ENCODE measurements around the gene FKBP3. TPM values are rescaled to one million over a fixed set of nuclear protein-coding genes. Genes with fewer than 3 reads are reported as not detected.
A peak's percentile ranks its signal among the peaks of the same experiment; 100 is the strongest.
"Not testable (repeated sequence)": the region's sequence is repeated elsewhere in the genome, so short reads cannot be mapped to it uniquely, and the experiment has no call there.

Gene FKBP3
- total RNA-seq, 6 experiments from 2014 or later, result 25.0 to 32.9 (median 27.2) TPM

DNA sequence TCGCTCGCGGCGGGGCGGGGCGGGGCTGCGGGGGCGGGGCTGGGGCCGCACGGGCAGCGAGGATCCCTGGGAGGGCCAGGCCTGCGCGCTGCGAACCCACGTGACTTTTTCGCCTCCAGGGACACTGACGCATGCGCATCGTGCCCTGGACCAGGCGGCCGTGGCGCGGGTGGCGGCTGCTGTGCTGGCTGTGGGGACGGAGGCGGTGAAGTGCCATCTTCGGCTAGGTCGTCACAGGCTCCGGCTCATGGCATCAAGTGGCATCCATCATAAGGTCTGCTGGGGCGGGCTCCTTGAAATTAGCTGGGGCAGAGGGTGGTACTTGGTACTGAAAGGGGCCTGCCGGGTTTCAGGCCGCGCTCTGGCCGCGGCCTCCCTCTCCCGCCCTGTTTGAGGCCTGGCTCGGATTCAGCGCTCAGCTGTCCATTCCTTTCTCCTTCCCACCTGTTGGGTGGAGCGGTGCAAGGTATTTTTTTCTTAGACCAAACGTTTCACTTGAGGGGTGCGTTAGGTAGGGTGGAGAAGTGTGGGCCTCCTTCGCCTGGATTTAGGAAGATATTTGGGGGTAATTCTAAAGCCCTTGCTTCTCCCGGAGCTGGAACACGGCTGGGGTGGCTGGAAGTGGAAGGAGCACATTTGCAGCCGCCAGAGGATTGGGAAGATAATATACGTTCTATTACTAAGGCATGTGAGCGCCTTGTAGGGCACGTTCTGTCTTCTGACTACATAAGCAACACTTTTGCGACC lies 50.1 kb downstream of the FKBP3 start, which contains the start of gene PRPF39:
Gene PRPF39, plus strand, starts transcription at position 141 of the 747 bp plus-strand sequence. CDS start 11,124 bp downstream, outside the sequence.
- H3K27me3 ChIP-seq, result no peaks in the 10 kb centered on the region
- no peak for TF ChIP-seq CTCF (IDR thresholded peaks at IDR 0.05)
- peak; percentile 83 for TF ChIP-seq POLR2A (IDR thresholded peaks at IDR 0.05)
- ATAC-seq (peak; percentile 98 to 99 (median 98)), DNase-seq (peak; percentile 95 to 97 (median 97))
- H3K36me3 ChIP-seq, result no peaks in the 10 kb centered on the region
- H3K4me3 ChIP-seq, result peak within 1 kb of the TSS; percentile 73 to 82 (median 73)
- no peaks in the 10 kb centered on the region for H3K9me3 ChIP-seq
- WGBS (ENCODE audit: insufficient coverage, low coverage, low lambda C conversion rate, missing lambda C conversion rate), result under 1% methylated on average over 19 of the region's 49 CpGs
- H3K4me1 ChIP-seq, result peaks cover 0 to 22% (median 0%) of the 10 kb centered on the region in 4 donors
- intact Hi-C loops (cut with DNase I), result no loop called here
- H3K27ac ChIP-seq, result peak within 1 kb of the TSS; percentile 67 to 75 (median 68)

GRCh38 chr14:45083617-45083975 lies 50.7 kb downstream of the FKBP3 start:
- H3K36me3 ChIP-seq, result no peaks in the 10 kb centered on the region
- no peaks in the 10 kb centered on the region for H3K27me3 ChIP-seq
- no peak for TF ChIP-seq CTCF (IDR thresholded peaks at IDR 0.05)
- TF ChIP-seq POLR2A (IDR thresholded peaks at IDR 0.05), result no peak
- 2% methylated on average over 5 of the region's 10 CpGs for WGBS (ENCODE audit: insufficient coverage, low coverage, low lambda C conversion rate, missing lambda C conversion rate)
- intact Hi-C loops (cut with DNase I), result no loop called here
- DNase-seq (no peak), ATAC-seq (no peak)
- H3K4me1 ChIP-seq, result peaks cover 0 to 22% (median 0%) of the 10 kb centered on the region in 4 donors
- H3K4me3 ChIP-seq, result peak overlapping the region; percentile 73 to 82 (median 73)
- H3K27ac ChIP-seq, result peak overlapping the region in 2 of 3 donors; percentile 4 to 67
- no peaks in the 10 kb centered on the region for H3K9me3 ChIP-seq

DNA sequence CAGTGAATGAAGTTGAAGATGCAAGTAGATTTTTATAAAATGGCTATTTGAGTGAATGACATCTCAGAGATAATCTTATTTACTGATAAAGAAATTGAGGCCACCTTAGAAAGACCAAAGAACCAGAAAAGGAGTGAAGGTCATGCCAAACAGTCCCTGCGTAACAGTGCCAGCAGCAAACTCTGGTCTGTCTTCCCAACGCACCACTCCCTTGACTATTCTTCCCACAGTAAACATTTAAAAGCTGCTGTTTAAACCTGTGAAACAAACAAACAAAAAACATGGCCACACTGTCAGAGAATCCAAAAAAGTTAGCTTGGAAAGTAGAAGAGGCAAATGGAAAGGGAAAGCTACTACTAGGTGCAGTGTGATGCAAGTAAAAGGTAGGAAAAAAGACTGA lies 51.9 kb downstream of the FKBP3 start:
- DNase-seq (no peak), ATAC-seq (no peak)
- TF ChIP-seq POLR2A (IDR thresholded peaks at IDR 0.05), result no peak
- TF ChIP-seq CTCF (IDR thresholded peaks at IDR 0.05), result no peak
- Histone ChIP-seq H3K27me3 (no peaks in the 10 kb centered on the region), H3K36me3 (no peaks in the 10 kb centered on the region), H3K4me1 (peaks cover 0 to 22% (median 0%) of the 10 kb centered on the region in 4 donors), H3K4me3 (no peak overlapping the region), H3K9me3 (no peaks in the 10 kb centered on the region), H3K27ac (no peak overlapping the region)
- WGBS (ENCODE audit: insufficient coverage, low coverage, low lambda C conversion rate, missing lambda C conversion rate), result 23% methylated on average over 2 of the region's 2 CpGs
- intact Hi-C loops (cut with DNase I), result no loop called here

DNA sequence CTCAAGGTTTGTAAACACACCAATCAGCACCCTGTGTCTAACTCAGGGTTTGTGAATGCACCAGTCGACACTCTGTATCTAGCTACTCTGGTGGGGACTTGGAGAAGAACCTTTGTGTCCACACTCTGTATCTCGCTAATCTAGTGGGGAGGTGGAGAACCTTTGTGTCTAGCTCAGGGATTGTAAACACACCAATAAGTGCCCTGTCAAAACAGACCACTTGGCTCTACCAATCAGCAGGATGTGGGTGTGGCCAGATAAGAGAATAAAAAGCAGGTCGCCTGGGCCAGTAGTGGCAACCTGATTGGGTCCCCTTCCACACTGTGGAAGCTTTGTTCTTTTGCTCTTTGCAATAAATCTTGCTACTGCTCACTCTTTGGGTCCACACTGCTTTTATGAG lies 53.2 kb downstream of the FKBP3 start:
- WGBS (ENCODE audit: insufficient coverage, low coverage, low lambda C conversion rate, missing lambda C conversion rate), result 100% methylated on average over 2 of the region's 3 CpGs
- H3K4me3 ChIP-seq; DNase-seq; H3K9me3 ChIP-seq; H3K36me3 ChIP-seq; H3K27me3 ChIP-seq; ATAC-seq; H3K27ac ChIP-seq; intact Hi-C loops (cut with DNase I): not testable (repeated sequence)
- H3K4me1 ChIP-seq, result peaks cover 0 to 22% (median 0%) of the 10 kb centered on the region in 4 donors

DNA sequence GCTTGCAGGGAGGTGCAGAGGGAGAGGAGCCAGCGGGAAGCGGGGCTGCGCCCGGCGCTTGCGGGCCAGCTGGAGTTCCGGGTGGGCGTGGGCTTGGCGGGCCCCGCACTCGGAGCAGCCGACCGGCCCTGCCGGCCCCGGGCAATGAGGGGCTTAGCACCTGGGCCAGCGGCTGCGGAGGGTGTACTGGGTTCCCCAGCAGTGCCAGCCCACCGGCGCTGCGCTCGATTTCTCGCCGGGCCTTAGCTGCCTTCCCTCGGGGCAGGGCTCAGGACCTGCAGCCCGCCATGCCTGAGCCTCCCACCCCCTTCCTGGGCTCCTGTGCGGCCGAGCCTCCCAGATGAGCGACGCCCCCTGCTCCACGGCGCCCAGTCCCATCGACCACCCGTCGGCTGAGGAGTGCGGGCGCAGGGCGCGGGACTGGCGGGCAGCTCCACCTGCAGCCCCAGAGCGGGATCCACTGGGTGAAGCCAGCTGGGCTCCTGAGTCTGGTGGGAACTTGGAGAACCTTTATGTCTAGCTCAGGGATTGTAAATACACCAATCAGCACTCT lies 53.8 kb downstream of the FKBP3 start:
- intact Hi-C loops (cut with DNase I); ATAC-seq; DNase-seq; H3K4me3 ChIP-seq; H3K36me3 ChIP-seq; H3K9me3 ChIP-seq; H3K27me3 ChIP-seq; H3K27ac ChIP-seq: not testable (repeated sequence)
- WGBS (ENCODE audit: insufficient coverage, low coverage, low lambda C conversion rate, missing lambda C conversion rate), result 100% methylated on average over 1 of the region's 40 CpGs
- H3K4me1 ChIP-seq, result peaks cover 0 to 16% (median 0%) of the 10 kb centered on the region in 4 donors
